GM19025 (cell line): ENCODE results near the gene TPM3.
A peak's percentile ranks its signal among the peaks of the same experiment; 100 is the strongest.
"Not testable (repeated sequence)": the region's sequence is repeated elsewhere in the genome, so short reads cannot be mapped to it uniquely, and the experiment has no call there.

Experiments used
- ATAC-seq: cut with Tn5 transposase; IDR thresholded peaks from one replicate; pipeline ENCODE4 v1.9.1; 2021; ENCODE audit warnings: mild to moderate bottlenecking, low read depth, moderate library complexity; ENCODE audit not compliant: unreplicated experiment

TPM3 gene

DNA sequence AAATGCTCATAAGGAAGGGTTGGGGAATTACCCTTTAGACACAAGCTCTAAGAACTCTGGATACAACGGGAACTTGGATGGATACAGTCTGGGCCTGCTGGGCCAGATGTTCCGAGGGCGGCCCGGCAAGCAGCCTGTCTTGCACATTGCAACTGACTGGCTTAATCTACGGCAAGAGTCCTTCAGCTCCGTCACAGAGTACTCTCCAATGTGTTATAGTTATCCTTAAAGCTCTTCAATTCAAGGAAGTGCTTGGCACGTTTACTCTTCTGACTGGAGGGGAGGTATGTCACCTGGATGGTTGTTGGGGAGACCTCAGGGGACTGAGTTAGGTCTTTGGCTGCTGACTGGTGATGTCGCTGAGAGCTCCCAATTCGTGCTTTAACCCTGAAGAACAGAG, 15.4 kb upstream of the TPM3 start:
- ATAC-seq, result no peak

DNA sequence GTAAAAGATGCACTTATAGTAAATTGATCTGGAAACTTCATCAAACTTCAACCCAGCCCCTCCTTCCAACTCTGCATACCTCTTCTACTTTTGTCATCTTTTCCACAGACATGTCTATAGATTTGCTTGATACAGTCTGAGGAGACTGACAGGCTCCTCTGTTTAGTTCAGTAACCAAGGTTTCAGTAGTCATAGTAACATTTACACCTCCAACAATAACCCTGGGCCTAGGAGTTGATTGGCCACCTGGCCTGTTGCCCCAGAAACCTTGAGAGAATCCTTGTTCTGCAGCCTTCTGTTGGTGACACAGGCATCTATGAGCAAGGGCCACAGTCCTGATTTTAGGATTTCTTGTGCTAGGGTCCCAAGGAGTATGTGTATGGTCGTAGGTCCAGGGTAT, 14.3 kb upstream of the TPM3 start, which contains the start of gene CFAP141:
TSS of gene CFAP141 (minus strand) at position 138 of the 400 bp plus-strand sequence. CDS start at position 112, 26 bp downstream.
- no peak for ATAC-seq

DNA sequence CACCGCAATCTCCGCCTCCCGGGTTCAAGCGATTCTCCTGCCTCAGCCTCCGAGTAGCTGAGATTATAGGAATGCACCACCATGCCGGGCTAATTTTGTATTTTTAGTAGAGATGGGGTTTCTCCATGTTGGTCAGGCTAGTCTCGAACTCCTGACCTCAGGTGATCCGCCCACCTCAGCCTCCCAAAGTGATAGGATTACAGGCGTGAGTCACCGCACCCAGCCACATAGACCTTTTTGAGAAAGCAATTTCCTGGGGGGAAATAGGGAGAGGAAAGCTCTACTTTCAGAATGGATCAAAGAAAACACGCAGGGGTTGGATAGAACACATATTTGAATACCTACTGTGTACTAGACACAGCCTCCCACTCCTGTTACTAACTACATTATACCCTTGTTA, 13.9 kb upstream of the TPM3 start:
- not testable (repeated sequence) for ATAC-seq

DNA sequence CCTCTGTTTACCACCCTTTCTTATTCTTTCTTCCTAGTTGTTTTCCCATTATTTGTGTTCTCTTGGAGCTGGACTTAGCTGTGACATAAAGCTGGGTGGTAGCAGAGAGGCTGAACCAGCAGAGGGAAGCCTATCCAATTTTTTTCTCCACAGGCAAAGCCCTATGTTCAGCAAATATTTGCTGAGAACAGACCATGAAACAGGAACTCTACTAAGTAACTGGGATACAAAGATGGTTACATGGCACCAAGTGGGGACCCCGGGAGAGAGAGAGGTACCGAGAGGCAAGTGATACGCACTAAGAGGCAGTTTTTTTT, 7.6 kb upstream of the TPM3 start:
- no peak for ATAC-seq

DNA sequence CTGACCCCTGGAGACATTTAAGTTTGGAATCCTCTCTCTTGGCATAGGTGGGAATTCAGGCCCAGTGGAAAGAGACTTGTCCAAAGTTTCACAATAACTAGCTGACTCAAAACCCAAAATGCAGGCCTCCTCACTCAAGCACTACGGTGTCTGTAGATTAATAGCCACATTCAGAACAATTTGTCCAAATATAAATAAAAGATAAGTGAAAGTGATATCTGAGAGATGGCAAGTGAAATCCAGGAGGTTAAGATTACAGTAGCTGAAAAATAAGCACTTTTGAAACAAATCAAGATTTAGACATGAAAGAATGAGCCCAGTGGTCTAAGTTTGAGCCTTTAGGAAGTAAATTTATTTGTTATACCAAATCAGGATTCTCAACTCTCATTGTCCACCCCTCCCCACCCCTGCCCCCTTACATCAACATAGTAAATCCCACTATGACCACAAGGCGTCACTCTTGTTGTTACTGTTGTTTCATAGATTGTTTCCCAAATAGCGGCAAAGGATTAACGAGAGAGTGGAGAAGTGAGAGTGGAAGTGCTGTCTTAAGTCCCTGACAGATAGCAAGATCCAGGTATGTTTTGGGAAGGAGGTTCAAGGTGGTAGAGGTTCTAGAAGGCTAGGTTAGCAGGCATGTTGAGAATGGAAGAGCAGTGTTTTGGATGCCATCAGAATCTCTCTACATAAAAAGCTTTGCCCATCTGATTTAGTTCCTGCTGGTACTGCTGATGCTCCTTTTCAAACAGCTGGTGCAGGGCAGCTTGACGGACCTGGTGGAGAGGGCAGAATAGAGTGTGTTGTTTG, 7.1 kb upstream of the TPM3 start:
- ATAC-seq, result no peak

DNA sequence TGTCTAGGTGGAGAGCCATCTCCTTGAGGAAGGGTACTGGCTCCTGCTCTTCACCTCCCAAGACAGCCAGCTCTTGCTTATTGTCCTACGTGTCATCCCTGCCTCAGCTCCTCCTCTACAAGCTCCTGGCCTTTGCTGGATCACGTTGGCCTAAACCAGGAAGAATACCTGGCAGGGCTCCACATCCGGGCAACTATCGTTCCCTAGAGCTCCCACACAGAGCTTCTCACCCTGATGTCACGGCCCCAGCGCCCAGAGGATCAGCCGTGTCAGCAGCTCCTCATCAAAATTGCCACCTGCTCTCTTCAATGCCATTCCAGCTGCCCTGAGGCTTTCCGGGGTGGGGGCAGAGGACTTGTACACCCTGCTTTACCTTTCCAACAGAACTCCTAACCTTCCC, 1.9 kb upstream of the TPM3 start:
- ATAC-seq, result no peak

DNA sequence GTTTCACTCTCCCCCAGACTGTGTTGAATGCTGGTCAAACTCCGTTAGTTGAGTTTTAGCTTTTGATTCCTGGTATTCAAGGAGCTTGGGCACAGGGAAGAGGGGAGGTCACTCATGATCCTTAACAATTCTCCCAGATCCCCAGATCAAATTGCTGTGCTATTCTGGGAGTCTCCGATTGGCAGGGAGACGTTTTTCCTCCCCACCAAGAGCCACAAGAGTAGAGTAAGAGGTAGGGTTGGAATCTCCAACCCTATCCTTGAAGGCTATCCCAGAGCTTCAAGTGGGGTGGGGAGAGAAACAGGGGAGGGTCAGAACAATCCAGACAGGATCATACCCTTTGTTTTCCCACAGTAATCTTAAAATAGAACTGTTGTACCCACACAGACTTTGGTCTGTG, 576 bp upstream of the TPM3 start:
- ATAC-seq, result no peak

DNA sequence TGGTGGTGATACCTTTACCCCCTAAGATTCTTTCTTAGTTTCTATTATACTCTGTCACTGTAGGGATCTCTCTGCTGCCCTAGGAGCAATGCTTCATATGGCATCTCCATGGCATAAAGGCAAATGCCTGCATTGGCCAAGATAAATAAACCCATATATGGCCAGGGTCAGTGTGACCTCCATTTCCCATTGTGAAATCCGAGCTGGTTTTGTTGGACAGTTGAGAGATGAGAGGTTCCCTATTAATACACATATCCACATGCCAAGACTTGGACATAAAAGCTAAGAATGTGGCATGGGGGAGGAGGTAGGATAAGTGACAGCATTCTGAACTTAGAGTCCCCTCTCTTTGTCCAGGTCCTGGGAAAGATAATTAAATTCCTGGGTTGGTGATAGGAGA, 1.4 kb downstream of the TPM3 start:
- no peak for ATAC-seq

DNA sequence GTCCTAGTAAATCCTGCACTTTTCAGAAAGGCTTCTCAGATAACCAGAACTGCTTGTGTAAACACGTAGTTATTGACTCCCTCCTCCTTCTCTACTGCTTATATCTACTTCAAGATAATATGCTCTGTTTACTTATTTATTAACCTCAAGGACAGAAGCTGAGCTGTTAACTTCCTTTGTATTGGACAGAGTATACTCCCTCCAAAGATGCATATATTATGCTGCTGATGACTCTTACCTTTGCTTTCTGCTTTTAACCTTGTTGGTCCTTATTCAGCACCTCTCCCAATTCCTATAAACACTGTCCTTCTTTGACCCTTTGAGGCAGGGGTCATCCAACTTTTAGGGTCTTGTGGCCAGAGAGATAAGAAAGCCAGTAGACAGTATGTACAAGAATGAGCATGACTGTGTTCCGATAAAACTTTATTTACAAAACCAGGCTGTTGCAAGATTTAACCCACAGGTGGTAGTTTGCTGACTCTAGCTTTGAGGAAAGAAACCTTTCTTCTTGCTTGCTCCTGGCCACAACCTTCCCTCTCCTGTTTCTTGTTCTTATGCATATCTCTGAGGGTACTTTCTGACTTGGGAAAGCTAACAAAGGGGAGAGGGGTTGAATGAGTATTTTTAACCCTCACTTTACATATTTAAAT, 4.9 kb downstream of the TPM3 start:
- ATAC-seq, result no peak

DNA sequence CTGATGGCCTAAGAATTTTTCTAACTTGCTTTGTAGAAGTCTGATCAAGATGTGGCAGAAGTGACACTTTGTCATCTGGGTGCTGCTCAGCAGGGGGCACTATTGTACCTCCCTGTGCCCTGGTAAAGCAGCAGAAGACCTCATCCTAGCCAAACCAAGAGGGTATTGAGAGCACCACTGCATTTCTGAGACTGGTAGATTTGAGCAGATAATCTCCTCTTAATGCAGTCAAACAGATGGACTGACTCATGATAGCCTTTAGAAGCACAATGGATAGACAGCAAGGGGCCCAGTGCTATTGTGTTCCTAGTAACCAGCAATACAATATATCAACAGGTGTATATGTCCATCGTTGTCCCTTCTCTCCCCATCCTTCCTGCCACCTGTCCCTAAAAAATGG, 5.7 kb downstream of the TPM3 start:
- ATAC-seq, result no peak

DNA sequence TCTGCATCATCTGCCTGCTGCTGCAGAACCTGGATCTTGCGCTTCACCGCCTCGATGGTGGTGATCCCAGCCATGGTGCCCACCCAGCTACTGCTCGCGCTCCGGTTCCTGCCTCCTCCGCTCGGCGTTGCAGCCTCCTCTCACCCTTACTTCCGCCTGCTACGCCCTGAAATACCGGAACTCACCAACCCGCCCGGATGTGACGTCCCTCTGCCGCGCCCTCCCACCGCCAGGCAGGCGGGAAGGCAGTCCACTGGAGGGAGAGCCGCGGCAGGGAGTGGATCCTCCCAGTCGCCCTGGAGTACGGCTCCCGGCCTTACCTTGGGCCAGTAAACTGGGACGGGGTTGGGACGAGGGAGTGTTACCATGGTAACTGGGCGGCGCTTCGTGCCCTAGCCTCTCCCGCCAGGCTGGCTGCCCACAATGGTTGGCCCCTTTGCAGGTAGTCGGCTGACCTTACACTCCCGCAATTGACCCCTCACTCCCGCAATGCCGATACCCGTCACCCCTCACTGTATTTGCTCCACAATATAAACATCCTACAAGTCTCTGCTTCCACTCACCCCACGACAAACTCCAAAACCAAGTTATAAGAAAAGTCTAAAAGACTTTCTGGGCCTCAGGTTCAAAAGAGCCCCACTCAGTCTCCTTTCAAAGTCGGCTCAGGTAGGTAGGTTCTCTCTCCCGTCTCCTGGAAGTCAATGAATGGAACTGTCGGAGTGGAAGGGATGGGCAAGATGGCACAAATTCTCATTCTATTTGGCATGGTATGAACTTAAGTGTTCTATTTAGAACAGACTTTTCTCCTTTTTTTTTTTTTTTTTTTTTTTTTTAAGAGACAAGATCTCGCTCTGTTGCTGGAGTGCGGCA, 8.6 kb downstream of the TPM3 start:
- ATAC-seq, result peak; percentile 63

DNA sequence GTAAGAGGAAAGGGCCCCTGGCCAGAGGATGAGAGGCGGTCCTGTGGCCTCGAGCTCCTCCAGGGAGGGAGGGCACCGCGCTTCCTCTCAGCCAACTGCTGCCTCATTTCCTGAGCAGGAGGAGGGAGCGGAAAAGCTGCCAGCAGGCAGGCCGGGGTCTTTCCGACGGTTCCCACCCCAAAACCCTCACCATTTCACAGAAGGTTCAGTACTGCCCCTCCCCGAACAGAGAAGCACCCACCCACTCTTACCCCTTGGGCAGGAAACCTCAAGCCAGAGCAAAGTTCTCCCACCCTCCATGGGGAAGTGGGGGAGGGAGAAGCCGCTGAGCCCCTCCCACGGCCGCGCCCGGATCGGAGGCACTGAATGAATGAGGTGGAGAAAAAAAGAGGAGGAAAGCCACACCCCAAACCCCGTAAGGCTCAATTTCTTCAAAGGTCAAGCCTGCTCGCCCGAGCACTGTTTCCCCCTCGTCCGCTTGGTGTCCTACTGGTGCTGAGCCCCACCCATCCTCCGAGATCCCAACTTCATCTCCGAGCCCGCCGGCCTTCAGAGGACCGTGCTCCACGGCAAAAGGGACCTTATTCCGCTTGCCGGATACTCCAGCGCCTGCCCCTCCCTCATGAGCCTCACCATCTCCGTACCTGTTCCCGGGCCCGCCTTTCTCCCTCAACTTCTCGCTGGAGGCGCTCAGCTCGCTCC, 9.4 kb downstream of the TPM3 start:
- ATAC-seq, result peak; percentile 45

DNA sequence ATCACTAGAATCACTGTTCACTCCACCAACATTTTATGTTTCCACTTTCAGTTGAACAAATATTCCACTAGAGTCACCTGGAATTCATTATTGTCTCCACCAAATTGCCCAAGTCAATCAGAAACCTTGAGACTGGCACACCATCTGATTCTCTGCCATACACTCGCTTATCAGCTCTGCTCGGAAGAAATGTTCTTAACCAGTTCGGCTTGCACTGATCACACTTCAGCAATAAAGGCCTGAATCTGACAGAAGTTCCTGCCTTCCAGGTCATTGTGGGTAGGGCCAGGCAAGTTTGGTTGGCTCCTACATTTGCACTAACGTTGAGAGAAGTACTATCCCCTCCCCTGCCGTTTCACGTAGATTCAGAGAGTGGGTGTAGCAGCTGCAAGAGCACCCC, 10.0 kb downstream of the TPM3 start:
- ATAC-seq, result no peak

DNA sequence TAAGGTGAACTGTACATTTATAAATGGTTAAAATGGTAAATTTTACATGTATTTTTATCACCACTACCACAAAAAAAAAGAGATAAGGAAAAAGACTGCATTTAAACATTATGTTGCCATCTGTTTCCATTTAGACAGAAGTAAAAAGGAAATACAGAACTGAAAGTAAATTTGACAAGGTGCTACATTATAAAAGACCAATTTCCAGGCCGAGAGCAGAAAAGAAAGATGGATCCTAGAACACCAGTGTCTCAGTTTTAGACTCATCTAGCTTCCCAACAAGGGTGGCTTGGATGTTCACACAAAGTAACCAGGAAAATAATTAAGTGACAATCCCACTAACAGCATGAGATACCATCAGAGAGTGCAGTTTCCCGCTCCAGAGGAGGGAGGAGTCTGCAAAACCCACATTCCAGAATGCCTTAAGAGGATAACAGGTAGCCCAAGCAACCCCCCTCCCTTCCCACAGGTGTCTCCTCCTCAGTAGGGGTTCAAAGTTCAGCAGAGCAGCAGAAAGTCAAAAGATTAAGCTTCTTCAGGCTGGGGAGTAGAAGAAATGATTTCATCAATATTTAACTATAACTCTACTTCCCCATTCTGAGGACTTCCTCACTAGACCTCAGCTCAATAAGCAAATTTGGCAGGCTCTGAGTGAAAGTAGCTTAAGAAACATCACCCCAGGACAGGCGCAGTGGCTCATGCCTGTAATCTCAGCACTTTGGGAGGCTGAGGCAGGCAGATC, 11.8 kb downstream of the TPM3 start:
- no peak for ATAC-seq

DNA sequence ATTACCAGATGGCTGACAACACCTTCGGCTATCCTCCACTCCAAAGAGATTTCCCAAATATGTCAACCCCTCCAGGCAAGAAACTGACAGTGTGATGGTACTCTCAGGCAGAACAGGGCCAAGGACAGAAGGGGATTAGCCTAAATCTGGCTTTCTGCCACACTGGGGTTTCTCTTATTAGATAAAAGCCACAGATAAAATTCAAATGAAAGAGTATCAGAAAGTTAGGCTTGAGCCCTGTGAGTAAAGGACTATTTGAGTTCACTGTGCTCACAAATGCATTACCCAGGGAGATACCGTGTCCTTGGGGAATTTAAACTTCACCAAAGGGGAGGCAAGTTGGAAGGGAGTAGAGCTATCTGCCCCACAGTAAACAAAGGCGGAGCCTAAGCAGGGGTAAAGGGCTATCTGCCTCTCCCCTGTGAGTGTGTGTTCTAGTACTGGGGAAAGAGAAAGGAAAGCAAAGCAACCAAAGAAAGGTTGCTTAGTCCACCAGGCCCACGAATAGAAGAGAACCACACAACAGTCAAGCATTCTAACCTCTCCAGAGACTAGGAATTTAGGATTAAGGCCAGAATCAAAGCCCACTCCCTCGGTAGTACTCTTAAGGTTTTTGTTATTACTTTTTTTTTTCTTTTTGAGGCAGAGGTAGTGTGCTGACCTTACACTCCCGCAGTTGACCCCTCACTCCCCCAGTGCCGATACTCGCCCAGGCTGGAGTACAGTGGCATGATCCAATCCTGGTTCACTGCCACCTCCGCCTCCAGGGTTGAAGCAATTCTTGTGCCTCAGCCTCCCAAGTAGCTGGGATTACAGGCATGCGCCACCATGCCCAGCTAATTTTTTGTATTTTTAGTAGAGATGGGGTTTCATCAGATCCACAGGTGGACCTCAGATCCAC, 12.7 kb downstream of the TPM3 start:
- ATAC-seq, result no peak

DNA sequence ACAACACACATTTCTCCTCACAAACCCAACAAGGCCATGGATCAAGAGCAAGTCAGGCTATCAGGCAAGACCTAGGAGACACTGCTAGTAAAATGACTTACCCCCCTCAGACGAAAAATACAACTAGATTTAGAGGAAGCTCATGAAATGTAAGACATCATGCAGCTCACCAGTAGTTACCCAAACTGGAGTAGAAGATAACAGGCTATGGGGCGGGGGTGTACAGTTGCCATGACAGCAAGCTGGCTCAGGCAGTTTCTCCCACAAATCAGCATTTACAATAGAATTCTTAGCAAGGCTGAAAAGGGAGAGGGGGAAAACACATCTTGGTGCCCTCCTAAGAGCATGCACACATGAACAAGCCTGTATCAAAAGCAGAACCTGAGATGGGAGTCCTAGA, 13.9 kb downstream of the TPM3 start:
- ATAC-seq, result no peak

DNA sequence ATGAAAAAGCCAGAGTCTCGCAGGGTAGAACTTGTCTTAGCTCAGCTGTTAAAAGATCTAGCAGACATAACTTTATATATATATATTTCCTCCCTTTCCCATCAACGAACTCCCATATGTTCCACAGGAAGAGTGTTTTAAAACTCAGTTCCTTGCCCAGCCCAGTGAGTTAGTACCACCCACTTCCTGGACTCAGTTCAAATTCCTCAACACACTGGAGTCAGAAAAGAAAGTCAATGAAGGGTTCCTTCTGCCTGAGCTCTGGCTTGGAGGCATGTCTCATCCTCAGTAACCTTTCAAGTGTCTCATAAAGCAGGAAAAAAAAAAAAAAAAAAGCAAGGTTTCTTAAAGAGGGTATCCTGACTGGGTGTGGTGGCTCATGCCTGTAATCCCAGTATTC, 15.6 kb downstream of the TPM3 start:
- no peak for ATAC-seq

DNA sequence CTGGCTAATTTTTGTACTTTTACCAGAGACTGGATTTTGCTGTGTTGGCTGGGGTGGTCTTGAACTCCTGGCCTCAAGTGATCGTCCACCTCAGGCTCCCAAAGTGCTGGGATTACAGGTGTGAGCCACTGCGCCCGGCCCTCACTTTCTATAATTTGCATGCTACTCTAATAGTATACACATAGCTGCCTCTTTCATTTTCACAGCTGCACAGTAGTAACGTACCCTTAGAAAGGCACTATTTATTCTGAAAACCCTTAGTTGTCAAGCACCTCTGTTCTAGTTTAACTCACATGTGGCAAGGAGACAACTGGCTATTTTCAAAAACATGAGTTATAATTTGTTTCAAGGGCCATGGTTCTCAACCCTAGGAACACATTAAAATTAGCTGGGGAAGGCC, 17.2 kb downstream of the TPM3 start:
- ATAC-seq, result no peak

DNA sequence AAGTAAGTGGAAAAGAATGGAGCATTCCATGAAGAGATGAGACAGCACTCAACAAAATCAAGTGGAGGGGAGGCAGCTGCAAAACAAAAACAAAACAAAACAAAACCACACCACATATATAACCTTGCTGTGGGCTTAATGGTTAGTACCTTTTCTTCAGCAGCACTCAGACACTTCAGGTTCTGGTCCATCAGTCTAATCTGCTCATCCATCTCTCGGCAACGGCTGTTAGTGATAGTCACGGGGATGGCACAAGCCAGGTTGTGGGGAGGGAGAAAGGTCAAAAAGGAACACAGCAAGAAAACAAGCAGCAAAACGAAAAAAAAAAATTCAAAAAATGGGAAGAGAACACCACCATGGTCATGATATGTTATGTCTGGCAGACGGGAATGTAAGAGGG, 20.0 kb downstream of the TPM3 start:
- ATAC-seq, result no peak
